ENCODE results near the gene ISG15. TPM values are rescaled to one million over a fixed set of nuclear protein-coding genes. Genes with fewer than 3 reads are reported as not detected.
A peak's percentile ranks its signal among the peaks of the same experiment; 100 is the strongest.

ISG15 gene
- total RNA-seq, 1 donor from 2014 or later: 8.0 TPM

- DNase-seq: peak; percentile 35
These were observed 48.5 kb downstream of the ISG15 start for GRCh38 chr1:1061682-1062345.

- no peak for DNase-seq
These were observed 49.3 kb downstream of the ISG15 start for GRCh38 chr1:1062348-1063163.

- DNase-seq: no peak
These were observed 50.1 kb downstream of the ISG15 start for GRCh38 chr1:1063261-1063944.

Small RNAs within 50 kb of the gene (small RNA-seq; reads per million reads assigned to genes)
- gene AL645608.3 (ENCODE audit: low replicate concordance): not detected

Other genes starting within 250 kb of the ISG15 start
- 6.1 TPM for gene SAMD11, start 89.6 kb upstream of the ISG15 start, total RNA-seq
- gene NOC2L, start 54.2 kb upstream of the ISG15 start, total RNA-seq: 56.0 TPM
- gene KLHL17, start 52.9 kb upstream of the ISG15 start, total RNA-seq: 7.5 TPM
- 6.3 TPM for gene PLEKHN1, start 47.0 kb upstream of the ISG15 start, total RNA-seq
- gene PERM1, start 31.4 kb upstream of the ISG15 start, total RNA-seq: 38.4 TPM
- gene HES4, start 13.4 kb upstream of the ISG15 start, total RNA-seq: 21.2 TPM
- gene AGRN, start 6.6 kb downstream of the ISG15 start, total RNA-seq: 57.2 TPM
- 0.62 TPM for gene RNF223, start 60.8 kb downstream of the ISG15 start, total RNA-seq
- 3.8 TPM for gene C1orf159, start 102.6 kb downstream of the ISG15 start, total RNA-seq
- 0.41 TPM for gene TTLL10, start 160.4 kb downstream of the ISG15 start, total RNA-seq
- gene TNFRSF18, start 193.1 kb downstream of the ISG15 start, total RNA-seq: 3.0 TPM
- gene TNFRSF4, start 200.7 kb downstream of the ISG15 start, total RNA-seq: 2.9 TPM
- gene SDF4, start 218.5 kb downstream of the ISG15 start, total RNA-seq: 69.1 TPM
- gene B3GALT6, start 218.7 kb downstream of the ISG15 start, total RNA-seq: 16.5 TPM
- 6.3 TPM for gene C1QTNF12, start 233.2 kb downstream of the ISG15 start, total RNA-seq

Measured in tongue (tissue), 3 donors.